ENCODE measurements around the gene PACS1.

The PACS1 gene

DNA sequence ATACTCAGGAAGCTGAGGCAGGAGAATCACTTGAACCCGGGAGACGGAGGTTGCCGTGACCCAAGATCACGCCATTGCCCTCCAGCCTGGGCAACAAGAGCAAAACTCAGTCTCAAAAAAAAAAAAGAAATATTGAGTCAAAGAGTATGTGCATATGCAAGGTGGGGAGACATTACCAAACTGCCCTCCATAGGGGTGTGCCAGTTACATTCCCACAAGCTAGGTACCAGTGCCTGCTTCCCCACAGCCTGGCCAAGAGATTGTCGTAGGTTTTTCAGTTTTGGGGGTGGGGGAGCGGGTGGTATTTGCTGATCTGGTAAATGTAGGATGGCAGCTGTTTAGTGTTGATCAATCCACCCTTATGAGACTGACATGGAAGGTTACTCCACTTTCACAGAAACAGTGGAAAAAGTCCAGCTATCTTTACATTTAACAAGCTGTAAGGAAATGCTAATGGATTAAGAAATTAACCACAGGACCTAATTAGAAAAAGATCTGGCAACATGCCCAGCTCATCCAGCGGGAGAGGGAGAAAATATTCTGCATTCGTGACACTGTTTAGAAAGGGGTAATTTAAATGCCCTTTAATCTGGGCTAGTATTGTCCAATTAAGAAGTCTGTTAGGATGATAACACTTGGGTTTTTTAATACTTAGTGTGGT lies 89.4 kb downstream of the PACS1 start:
- no peak overlapping the region for H3K4me3 ChIP-seq (replicated peaks in 1 of 2; ENCODE audit: low read depth in 2 of 2, low read length in 2 of 2)
- TF ChIP-seq, protein P1, sequence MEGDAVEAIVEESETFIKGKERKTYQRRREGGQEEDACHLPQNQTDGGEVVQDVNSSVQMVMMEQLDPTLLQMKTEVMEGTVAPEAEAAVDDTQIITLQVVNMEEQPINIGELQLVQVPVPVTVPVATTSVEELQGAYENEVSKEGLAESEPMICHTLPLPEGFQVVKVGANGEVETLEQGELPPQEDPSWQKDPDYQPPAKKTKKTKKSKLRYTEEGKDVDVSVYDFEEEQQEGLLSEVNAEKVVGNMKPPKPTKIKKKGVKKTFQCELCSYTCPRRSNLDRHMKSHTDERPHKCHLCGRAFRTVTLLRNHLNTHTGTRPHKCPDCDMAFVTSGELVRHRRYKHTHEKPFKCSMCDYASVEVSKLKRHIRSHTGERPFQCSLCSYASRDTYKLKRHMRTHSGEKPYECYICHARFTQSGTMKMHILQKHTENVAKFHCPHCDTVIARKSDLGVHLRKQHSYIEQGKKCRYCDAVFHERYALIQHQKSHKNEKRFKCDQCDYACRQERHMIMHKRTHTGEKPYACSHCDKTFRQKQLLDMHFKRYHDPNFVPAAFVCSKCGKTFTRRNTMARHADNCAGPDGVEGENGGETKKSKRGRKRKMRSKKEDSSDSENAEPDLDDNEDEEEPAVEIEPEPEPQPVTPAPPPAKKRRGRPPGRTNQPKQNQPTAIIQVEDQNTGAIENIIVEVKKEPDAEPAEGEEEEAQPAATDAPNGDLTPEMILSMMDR (IDR thresholded peaks at IDR 0.05; ENCODE audit: low read depth, low read length), result no peak
- peak in 1 of 2 donors; percentile 15 for DNase-seq (ENCODE audit: low read depth in 2 of 2)

DNA sequence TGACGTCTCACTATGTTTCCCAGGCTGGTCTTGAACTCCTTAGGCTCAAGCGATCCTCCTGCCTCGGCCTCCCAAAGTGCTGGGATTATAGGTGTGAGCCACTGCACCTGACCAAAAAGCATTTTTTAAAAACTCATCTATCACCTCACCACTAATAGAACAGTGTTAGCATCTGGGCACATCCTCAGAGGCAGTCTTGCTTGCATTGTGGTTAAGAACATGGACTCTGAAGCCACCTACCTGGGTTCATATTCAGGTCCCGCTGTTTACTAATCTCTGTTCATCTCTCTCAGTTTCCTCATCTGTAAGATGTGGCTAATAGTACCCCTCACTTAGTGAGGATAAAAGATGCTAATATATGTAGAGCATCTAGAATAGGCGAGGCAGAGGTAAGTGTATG lies 90.6 kb downstream of the PACS1 start:
- DNase-seq (ENCODE audit: low read depth in 2 of 2), result no peak
- TF ChIP-seq, protein P1 (IDR thresholded peaks at IDR 0.05; ENCODE audit: low read depth, low read length), result no peak
- H3K4me3 ChIP-seq (replicated peaks in 1 of 2; ENCODE audit: low read depth in 2 of 2, low read length in 2 of 2), result no peak overlapping the region

DNA sequence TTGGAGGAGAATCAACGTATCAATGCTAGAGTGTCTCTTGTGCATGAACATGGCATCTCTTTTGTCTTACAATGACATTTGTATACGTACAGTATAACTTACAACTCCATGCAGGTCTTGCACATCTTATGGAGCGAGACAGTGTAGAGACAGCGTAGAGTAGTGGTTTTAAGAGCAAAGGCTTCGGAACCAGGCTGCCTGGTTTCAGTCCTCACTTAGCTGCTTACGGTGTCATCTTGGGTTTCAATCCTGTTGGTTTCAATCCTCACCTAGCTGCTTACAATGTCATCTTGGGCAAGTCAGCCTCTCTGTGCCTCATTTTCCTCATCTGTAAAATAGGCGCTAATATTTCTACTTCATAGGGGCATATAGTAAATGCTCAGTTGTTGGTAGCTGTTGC lies 98.2 kb downstream of the PACS1 start:
- H3K4me3 ChIP-seq (replicated peaks in 1 of 2; ENCODE audit: low read depth in 2 of 2, low read length in 2 of 2), result no peak overlapping the region
- TF ChIP-seq, protein P1 (IDR thresholded peaks at IDR 0.05; ENCODE audit: low read depth, low read length), result no peak
- DNase-seq (ENCODE audit: low read depth in 2 of 2), result no peak

DNA sequence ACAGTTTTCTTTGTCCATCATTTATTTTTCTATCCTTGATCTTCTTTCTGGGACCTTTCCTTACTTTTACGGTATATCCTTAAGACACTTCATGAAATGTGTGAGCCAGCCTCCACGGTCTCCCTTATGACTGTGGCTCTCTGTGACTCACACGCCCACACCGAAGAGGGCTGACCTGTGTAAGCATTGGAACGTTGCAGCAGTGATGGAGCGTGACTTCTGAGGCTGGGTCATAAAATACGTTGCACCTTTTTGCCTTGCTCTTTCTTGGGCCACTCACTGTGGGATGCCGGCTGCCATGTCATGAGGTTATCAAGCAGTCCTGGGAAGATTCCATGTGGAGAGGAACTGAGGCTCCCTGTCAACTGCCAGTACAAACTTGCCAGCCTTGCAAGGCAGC lies 102.1 kb downstream of the PACS1 start:
- TF ChIP-seq, protein P1 (IDR thresholded peaks at IDR 0.05; ENCODE audit: low read depth, low read length), result no peak
- H3K4me3 ChIP-seq (replicated peaks in 1 of 2; ENCODE audit: low read depth in 2 of 2, low read length in 2 of 2), result no peak overlapping the region
- DNase-seq (ENCODE audit: low read depth in 2 of 2), result peak; percentile 33 to 70

DNA sequence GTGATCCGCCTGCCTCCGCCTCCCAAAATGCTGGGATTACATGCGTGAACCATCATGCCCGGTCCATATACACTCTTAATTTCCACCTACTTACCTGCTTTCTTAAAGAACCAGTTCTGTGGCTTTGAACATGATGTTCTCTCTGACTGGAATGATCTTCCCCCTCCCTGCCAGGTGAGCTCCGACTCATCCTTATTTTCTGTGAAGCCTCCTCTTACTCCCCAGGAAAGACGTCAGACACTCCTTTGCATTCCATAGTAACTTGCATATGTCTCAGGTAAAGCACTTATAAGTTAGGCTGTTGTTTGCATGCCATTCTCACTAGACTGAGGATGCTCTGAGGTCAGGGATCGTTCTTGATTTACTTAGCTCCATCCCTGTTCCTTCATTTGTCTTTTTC lies 106.6 kb downstream of the PACS1 start:
- TF ChIP-seq, protein P1 (IDR thresholded peaks at IDR 0.05; ENCODE audit: low read depth, low read length), result no peak
- no peak for DNase-seq (ENCODE audit: low read depth in 2 of 2)
- no peak overlapping the region for H3K4me3 ChIP-seq (replicated peaks in 1 of 2; ENCODE audit: low read depth in 2 of 2, low read length in 2 of 2)

DNA sequence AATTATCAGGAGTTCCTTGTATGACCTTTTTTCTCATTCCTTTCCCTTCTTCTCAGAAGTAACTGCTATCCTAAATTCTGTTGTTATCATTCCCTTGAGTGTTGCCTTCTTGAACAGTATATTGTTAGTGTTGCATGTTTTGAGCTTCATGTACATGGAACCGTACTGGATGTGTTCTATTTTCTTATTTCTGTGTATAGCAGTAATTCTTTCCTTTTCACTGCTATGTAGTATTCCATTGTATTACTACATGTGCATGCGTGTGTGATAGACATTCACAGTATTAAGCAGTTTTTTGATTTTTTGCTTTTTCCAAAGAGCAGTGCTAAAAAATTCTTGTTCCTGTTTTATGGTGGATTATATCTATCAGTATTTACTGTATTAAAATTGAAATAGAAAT lies 108.1 kb downstream of the PACS1 start:
- no peak overlapping the region for H3K4me3 ChIP-seq (replicated peaks in 1 of 2; ENCODE audit: low read depth in 2 of 2, low read length in 2 of 2)
- TF ChIP-seq, protein P1 (IDR thresholded peaks at IDR 0.05; ENCODE audit: low read depth, low read length), result no peak
- no peak for DNase-seq (ENCODE audit: low read depth in 2 of 2)

DNA sequence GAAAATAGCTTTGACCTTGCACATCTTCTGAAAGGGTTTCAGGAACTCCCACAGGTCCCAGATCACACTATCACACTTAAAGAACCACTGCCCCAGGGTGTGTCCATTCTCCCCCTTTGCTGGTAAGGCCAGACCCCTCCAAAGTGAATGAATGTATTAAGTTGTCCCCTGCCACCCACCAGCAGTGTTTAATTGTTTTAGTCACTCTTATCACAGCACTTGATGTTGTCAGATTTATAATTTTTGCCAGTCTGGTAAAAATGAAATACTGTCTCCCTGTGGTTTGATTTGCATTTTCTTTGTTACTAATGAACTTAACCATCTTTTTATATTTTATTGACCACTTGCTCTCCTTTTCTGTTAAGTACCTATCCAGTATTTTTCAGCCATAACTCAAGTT lies 108.8 kb downstream of the PACS1 start:
- no peak for DNase-seq (ENCODE audit: low read depth in 2 of 2)
- TF ChIP-seq, protein P1 (IDR thresholded peaks at IDR 0.05; ENCODE audit: low read depth, low read length), result no peak
- no peak overlapping the region for H3K4me3 ChIP-seq (replicated peaks in 1 of 2; ENCODE audit: low read depth in 2 of 2, low read length in 2 of 2)
